Stimulated activated memory B cell treated with anti-CD40 and anti-IgM and Interleukin-4, amounts not matched to agents 10 μg/mL and 1 μg/mL and 100 μg/mL, for 72 hours (primary cell): ENCODE data around the gene ASMT.

Source experiments
- ATAC-seq: fragments of 150-1000 bp; cut with Tn5 transposase; 2 replicates; pipeline ENCODE4 v1.10.0; 2021
- H3K27ac Mint-ChIP-seq: one replicate; pipeline ENCODE4 v1.8.0; 2022; ENCODE audit warnings: mild to moderate bottlenecking, mixed read lengths
- H3K27me3 Mint-ChIP-seq: one replicate; pipeline ENCODE4 v1.8.0; 2022; ENCODE audit warnings: mixed read lengths
- H3K36me3 Mint-ChIP-seq: one replicate; pipeline ENCODE4 v1.8.0; 2022; ENCODE audit warnings: mixed read lengths
- H3K4me1 Mint-ChIP-seq: one replicate; pipeline ENCODE4 v1.8.0; 2022; ENCODE audit warnings: mixed read lengths
- H3K4me3 Mint-ChIP-seq: one replicate; pipeline ENCODE4 v1.8.0; 2022; ENCODE audit warnings: mild to moderate bottlenecking, moderate library complexity, mixed read lengths
- H3K9me3 Mint-ChIP-seq: one replicate; pipeline ENCODE4 v1.8.0; 2022; ENCODE audit warnings: mixed read lengths

ASMT gene

DNA sequence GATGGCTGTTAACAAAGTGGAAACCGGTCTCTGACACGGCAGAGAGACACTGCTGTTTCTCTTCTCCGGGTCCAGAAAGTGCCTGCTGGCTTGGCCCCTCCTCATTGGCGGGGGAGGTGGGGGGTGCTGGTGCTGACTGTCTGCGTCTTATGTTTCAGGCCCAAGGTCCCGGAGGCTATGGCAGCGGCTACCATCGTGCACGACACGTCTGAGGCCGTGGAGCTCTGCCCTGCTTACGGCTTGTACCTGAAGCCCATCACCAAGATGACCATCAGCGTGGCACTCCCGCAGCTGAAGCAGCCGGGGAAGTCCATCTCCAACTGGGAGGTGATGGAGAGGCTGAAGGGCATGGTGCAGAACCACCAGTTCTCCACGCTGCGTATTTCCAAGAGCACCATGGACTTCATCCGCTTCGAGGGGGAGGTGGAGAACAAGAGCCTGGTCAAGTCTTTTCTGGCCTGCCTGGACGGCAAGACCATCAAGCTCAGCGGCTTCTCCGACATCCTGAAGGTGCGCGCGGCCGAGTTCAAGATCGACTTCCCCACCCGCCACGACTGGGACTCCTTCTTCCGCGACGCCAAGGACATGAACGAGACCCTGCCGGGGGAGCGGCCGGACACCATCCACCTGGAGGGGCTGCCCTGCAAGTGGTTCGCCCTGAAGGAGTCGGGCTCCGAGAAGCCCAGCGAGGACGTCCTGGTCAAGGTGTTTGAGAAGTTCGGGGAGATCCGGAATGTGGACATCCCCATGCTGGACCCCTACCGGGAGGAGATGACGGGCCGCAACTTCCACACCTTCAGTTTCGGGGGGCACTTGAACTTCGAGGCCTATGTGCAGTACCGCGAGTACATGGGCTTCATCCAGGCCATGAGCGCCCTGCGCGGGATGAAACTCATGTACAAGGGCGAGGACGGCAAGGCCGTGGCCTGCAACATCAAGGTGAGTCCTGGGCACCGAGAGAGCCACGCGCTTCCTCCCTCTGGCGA, 21.3 kb upstream of the ASMT start:
- peaks cover 51% of the 10 kb centered on the region for H3K36me3 Mint-ChIP-seq
- H3K27ac Mint-ChIP-seq, result peak overlapping the region; percentile 83
- H3K9me3 Mint-ChIP-seq, result no peaks in the 10 kb centered on the region
- H3K27me3 Mint-ChIP-seq, result no peaks in the 10 kb centered on the region
- H3K4me3 Mint-ChIP-seq, result peak overlapping the region; percentile 87
- ATAC-seq, result no peak
- peaks cover 54% of the 10 kb centered on the region for H3K4me1 Mint-ChIP-seq

DNA sequence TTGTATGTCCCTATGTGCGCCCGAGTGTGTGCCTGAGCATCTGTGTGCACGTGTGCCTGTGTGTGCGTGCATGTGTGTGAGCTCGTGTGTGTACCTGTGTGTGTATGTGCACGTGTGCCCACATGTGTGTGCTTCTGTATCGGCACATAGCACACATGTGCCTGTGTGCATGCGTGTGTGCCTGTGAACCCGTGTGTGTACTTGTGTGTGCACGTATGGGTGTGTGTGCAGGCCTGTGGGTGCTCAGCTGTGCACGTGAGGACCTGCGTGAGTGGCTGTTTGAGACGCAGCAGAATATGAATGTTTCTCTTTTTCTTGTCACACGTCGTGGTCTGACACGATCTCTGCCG, 19.2 kb upstream of the ASMT start:
- no peaks in the 10 kb centered on the region for H3K27me3 Mint-ChIP-seq
- H3K27ac Mint-ChIP-seq, result no peak overlapping the region
- H3K4me3 Mint-ChIP-seq, result no peak overlapping the region
- ATAC-seq, result no peak
- no peaks in the 10 kb centered on the region for H3K9me3 Mint-ChIP-seq
- H3K4me1 Mint-ChIP-seq, result peaks cover 47% of the 10 kb centered on the region
- H3K36me3 Mint-ChIP-seq, result peaks cover 72% of the 10 kb centered on the region

DNA sequence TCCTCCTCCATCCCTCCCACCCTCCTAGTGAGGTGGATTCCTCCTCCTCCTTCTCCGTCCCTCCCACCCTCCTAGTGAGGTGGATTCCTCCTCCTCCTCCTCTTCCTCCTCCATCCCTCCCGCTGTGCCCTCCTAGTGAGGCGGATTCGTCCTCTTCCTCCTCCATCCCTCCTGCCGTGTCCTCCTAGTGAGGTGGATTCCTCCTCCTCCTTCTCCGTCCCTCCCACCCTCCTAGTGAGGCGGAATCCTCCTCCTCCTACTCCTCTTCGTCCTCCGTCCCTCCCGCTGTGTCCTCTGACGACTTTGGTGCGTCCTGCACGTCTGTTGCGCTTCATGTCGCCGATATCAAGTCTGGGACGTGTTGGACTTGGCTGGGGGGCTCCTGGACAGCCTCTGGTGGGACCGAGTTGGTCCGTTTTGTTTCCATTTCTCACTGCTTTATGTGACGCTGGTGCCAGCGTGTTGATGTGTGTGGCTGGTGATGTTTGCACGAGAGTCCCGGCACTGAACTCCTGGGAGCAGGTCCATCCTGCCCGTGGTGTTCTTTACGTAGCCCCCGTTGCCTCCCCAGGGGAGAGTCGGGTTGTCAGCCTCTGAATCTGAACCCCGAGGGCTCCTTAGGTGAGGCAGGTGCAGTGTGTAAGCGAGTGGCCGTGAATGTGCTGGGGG, 18.0 kb upstream of the ASMT start:
- Mint-ChIP-seq H3K27ac (no peak overlapping the region), H3K4me1 (peaks cover 47% of the 10 kb centered on the region), H3K9me3 (no peaks in the 10 kb centered on the region), H3K27me3 (no peaks in the 10 kb centered on the region), H3K4me3 (no peak overlapping the region), H3K36me3 (peaks cover 84% of the 10 kb centered on the region)
- ATAC-seq, result no peak

DNA sequence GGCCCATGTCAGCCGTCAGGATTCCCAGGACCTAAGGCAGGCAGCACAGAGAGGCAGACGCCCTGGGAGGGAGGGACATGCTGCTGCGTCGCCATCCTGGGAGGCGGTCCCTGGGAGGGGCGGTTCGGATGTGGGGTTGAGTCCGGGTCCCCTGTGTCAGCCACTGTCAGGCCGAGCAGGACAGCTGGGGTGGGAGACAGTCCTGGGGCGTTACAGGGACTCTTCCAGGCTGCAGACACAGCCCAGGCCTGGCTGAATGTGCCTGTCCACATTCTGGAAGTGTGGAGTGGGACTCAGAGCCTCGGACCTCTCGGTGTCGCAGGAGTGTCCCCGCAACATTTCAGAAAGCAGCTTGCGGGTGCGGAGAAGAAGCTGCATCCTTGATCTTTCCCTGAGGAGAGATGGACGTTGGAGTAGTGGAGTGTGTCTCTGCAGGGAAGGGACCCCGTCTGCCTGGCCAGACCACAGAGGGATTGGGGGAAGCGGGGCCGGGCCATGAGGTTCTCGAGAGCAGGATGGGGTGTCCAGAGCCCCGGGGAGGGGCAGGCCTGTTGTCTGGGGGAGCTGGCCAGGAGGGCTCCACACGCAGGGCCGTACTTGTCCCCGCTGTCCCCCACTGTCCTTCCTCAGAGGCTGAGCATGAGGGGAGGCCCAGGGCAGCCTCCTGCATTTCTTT, 17.4 kb upstream of the ASMT start:
- no peaks in the 10 kb centered on the region for H3K9me3 Mint-ChIP-seq
- H3K4me3 Mint-ChIP-seq, result peak overlapping the region; percentile 18
- no peak overlapping the region for H3K27ac Mint-ChIP-seq
- H3K36me3 Mint-ChIP-seq, result peaks cover 90% of the 10 kb centered on the region
- H3K27me3 Mint-ChIP-seq, result no peaks in the 10 kb centered on the region
- H3K4me1 Mint-ChIP-seq, result peaks cover 45% of the 10 kb centered on the region
- no peak for ATAC-seq

DNA sequence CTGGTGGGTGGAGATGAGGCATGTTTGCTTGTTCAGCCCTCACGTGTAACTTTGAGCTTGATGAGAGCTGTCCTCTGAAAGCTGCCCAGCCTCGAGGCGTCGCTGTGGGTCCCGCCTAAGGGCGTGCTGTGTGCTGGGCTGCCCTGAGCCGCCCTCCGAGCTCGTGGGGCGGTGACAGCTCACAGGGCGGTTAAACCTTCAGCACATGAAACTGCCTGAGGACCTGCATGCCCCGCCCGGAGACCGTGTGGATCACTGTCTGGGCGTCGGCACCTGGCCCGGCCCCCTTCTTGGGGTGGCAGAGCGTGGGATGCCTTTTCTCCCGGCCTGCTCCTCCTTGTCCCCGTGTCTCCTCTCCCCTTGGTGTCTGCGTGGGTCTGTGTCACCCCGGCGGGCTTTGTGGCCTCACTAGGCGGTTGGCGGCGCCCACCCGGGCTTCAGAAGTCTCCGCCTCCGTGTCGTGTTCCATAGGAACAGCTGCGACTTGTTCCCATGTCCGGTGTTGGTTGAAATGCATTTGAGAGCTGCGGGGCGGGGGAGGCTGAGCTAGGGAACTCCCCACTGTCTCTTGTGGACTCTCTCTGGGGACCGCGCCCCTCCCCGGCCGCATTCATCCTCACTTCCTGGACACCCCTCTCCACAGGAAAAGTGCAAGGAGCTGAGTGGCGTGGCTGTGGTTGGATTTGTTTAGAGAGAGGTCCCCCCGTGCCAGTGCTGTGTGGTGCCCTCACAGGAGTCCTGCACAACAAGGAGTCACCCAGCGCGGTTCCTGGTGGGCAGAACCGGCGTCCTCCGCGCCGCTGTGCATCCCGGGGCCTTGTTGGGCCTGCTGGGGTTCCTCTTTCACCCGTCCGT, 16.6 kb upstream of the ASMT start:
- Mint-ChIP-seq H3K4me3 (peak overlapping the region; percentile 60), H3K36me3 (peaks cover 90% of the 10 kb centered on the region), H3K27ac (peak overlapping the region; percentile 11), H3K4me1 (peaks cover 37% of the 10 kb centered on the region), H3K9me3 (no peaks in the 10 kb centered on the region), H3K27me3 (no peaks in the 10 kb centered on the region)
- ATAC-seq, result peak; percentile 36

DNA sequence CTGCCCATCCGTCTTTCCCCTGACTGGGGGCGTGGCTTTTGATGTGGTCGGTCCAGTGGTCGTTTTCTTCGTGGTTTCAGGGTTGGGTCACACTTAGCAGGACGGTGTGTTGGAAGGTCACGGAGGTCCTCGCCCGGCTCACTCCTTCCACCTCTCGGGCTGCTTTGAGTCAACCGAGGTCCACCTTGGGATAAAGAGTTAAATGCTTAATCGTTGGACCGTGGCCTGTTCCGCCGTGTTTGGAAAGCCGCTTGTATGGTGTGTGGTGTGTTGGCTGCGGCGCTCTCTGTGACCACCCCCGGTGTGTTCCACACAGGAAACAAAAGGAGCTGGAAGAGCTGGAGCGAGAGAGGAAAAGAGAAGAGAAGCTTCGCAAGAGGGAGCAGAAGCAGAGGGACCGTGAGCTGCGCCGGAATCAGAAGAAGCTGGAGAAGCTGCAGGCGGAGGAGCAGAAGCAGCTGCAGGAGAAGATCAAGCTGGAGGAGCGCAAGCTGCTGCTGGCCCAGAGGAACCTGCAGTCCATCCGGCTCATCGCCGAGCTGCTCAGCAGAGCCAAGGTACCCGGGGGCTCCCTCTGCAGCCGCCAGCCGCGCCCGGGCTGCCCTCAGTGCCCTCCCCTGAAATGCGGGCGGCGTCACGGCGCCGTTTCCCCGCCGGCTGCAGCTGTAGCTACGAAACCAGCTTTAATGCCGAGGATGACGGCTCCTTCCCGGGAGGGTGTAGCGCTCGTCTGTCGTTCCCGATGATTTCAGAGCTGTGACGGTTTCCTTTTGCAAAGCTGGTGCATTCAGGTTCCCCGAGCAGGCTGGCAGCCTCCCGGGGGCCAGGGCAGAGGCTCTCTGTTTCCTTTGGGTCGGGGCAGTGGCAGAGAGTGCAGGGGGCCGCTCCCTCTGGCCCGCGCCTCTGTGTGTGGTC, 15.7 kb upstream of the ASMT start:
- peaks cover 34% of the 10 kb centered on the region for H3K4me1 Mint-ChIP-seq
- H3K27ac Mint-ChIP-seq, result peak overlapping the region; percentile 11
- H3K36me3 Mint-ChIP-seq, result peaks cover 88% of the 10 kb centered on the region
- no peak for ATAC-seq
- H3K9me3 Mint-ChIP-seq, result no peaks in the 10 kb centered on the region
- H3K27me3 Mint-ChIP-seq, result no peaks in the 10 kb centered on the region
- no peak overlapping the region for H3K4me3 Mint-ChIP-seq

DNA sequence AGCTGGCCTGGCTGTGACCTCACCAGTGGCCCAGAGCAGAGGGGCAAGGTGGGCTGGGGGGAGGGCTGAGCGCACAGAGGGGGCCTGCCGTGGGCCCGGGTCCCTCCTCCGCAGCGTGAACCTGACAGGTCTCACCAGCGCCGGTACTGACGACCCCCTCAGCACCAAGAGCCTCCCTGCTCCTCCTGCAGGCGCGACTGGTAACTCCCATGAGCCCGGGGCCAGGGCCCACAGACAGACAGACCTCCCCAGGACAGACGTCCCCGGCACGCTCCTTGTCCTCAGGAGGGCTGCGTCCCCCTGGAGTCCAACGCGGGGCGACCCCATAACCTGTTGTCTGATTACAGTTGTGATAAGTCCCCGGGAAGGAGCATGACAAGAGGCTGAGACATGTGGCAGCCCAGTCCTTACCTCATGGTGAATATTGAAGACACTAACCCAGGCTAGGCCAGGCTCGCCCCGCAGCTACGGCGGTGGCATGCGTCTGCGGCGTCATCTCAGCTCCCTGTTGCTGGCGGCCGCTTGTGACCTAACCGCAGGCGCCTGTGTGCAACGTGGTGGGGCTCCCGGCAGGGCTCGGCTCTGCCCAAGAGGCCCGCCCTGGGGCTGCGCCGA, 15.0 kb upstream of the ASMT start:
- Mint-ChIP-seq H3K27ac (no peak overlapping the region), H3K9me3 (no peaks in the 10 kb centered on the region), H3K27me3 (no peaks in the 10 kb centered on the region), H3K4me3 (no peak overlapping the region), H3K4me1 (peaks cover 31% of the 10 kb centered on the region), H3K36me3 (peaks cover 91% of the 10 kb centered on the region)
- no peak for ATAC-seq

DNA sequence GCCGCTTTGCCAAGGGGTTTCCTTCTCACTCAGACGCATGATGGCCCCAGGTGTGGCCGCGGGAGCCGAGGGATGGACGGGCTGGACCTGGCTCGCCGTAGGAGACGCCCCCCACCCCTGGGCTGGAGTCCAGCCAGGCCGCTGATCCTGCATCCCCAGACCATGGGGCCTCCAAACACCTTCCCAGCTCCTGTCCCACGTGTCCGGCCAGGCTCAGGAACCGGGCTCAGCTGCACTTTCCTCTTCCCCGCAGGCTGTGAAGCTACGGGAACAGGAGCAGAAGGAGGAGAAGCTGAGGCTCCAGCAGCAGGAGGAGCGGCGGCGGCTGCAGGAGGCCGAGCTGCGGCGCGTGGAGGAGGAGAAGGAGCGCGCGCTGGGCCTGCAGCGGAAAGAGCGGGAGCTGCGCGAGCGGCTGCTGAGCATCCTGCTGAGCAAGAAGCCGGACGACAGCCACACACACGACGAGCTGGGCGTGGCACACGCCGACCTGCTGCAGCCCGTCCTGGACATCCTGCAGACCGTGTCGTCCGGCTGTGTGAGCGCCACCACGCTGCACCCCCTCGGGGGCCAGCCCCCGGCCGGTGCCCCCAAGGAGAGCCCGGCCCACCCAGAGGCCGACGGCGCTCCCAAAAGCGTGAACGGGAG, 14.3 kb upstream of the ASMT start:
- Mint-ChIP-seq H3K4me3 (no peak overlapping the region), H3K27ac (no peak overlapping the region), H3K4me1 (peaks cover 26% of the 10 kb centered on the region), H3K27me3 (no peaks in the 10 kb centered on the region), H3K9me3 (no peaks in the 10 kb centered on the region), H3K36me3 (peaks cover 90% of the 10 kb centered on the region)
- no peak for ATAC-seq

DNA sequence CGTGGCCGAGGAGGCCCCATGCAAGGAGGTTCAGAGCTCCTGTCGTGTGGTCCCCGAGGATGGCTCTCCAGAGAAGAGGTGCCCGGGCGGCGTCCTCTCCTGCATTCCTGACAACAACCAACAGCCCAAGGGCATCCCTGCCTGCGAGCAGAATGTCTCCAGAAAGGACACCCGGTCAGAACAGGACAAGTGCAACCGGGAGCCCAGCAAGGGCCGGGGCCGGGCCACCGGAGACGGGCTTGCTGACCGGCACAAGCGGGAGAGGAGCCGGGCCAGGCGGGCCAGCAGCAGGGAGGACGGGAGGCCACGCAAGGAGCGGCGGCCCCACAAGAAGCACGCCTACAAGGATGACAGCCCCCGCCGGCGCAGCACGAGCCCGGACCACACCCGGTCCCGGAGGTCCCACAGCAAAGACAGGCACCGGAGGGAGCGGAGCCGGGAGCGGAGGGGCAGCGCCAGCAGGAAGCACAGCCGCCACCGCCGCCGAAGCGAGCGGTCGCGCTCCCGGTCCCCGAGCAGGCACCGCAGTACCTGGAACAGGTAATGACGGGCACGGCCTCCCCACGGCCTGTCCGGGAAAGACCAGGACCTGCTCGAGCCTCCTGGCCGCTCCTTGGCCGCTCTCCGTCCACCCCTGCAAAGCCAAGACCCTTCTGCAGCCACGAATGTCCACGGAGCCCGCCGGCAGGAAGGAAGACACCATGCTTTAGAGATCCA, 13.7 kb upstream of the ASMT start:
- no peaks in the 10 kb centered on the region for H3K9me3 Mint-ChIP-seq
- H3K27me3 Mint-ChIP-seq, result no peaks in the 10 kb centered on the region
- peaks cover 26% of the 10 kb centered on the region for H3K4me1 Mint-ChIP-seq
- H3K27ac Mint-ChIP-seq, result no peak overlapping the region
- ATAC-seq, result peak; percentile 20
- H3K4me3 Mint-ChIP-seq, result no peak overlapping the region
- peaks cover 89% of the 10 kb centered on the region for H3K36me3 Mint-ChIP-seq

DNA sequence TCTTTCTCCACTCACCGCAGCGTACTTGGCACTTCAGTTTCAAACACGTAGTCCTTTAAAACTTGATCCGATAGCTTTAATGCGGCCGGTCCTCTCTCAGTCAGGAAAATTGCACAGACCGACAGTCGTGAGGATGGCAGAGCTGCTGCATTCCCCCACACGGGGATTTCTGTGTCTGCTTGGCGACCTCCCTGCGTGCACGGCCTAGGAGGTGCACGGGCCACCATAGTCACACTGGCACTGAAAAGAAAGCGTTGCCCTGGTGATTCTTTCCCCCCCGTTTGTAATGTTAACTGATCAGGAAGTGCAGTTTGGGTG, 13.1 kb upstream of the ASMT start:
- Mint-ChIP-seq H3K4me1 (peaks cover 26% of the 10 kb centered on the region), H3K27me3 (no peaks in the 10 kb centered on the region), H3K9me3 (no peaks in the 10 kb centered on the region), H3K27ac (no peak overlapping the region), H3K36me3 (peaks cover 85% of the 10 kb centered on the region), H3K4me3 (no peak overlapping the region)
- no peak for ATAC-seq

DNA sequence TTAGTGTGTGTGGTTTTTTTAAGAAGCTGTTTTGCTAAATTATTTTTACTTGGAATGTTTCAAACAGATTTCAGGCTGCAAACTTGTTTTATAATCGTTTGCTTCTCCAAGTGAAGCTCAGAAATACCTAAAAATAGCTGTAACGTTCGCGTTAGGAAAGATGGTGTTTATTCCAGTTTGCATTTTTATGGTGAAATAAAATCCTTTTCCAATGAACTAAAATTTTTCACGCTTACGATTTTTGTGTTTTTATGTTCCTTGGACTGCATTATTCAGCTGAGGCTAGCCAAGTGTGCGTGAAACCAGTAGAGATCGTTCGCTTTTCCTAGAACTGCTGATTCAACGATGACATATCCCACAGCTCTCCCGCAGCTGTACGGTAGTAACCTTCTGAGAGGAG, 12.6 kb upstream of the ASMT start:
- H3K27me3 Mint-ChIP-seq, result no peaks in the 10 kb centered on the region
- ATAC-seq, result no peak
- H3K4me1 Mint-ChIP-seq, result peaks cover 20% of the 10 kb centered on the region
- H3K27ac Mint-ChIP-seq, result no peak overlapping the region
- no peaks in the 10 kb centered on the region for H3K9me3 Mint-ChIP-seq
- H3K4me3 Mint-ChIP-seq, result no peak overlapping the region
- H3K36me3 Mint-ChIP-seq, result peaks cover 80% of the 10 kb centered on the region

DNA sequence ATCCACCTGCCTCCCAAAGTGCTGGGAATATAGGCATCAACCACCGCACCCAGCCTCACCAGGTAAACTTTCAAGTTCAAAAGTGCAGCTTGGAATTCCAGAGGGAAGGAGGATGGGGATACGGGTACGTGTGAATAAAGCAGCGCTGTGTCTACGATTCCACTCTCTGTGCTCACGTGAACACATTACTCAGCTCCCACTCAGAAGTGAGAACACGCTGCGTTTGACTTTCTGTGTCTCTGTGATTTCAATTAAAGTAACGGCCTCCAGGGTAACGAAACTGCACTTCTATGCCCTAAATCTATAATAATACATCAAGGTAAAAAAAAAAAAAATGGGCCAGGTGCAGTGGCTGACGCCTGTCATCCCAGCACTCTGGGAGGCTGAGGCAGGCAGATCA, 8.4 kb upstream of the ASMT start:
- no peak for ATAC-seq
- Mint-ChIP-seq H3K27me3 (no peaks in the 10 kb centered on the region), H3K36me3 (peaks cover 38% of the 10 kb centered on the region), H3K4me1 (peaks cover 16% of the 10 kb centered on the region), H3K27ac (no peak overlapping the region), H3K4me3 (no peak overlapping the region), H3K9me3 (no peaks in the 10 kb centered on the region)

DNA sequence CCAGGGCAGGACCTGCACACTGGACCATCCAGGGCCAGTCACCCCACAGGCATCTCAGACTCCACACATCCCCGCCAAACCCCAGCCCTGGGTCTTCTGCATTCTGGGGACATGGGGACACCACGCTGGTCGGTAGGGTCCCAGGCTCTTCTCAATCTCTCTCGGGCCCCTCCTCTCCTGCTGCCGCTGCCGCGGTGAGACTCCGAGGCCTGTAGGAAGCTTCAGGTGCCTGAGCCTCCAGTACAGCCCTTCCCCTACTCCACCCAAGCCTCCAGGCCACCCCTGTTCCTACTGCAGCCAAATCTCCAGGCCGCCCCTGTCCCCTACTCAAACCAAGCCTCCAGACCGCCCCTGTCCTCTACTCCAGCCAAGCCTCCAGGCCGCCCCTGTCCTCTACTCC, 5.5 kb upstream of the ASMT start:
- H3K9me3 Mint-ChIP-seq, result no peaks in the 10 kb centered on the region
- H3K27me3 Mint-ChIP-seq, result peaks cover 10% of the 10 kb centered on the region
- peaks cover 13% of the 10 kb centered on the region for H3K36me3 Mint-ChIP-seq
- H3K4me1 Mint-ChIP-seq, result peaks cover 16% of the 10 kb centered on the region
- H3K27ac Mint-ChIP-seq, result peak overlapping the region; percentile 64
- ATAC-seq, result peak; percentile 18
- no peak overlapping the region for H3K4me3 Mint-ChIP-seq
